ENCODE data around the gene CLK3.

- TF ChIP-seq, protein P1, sequence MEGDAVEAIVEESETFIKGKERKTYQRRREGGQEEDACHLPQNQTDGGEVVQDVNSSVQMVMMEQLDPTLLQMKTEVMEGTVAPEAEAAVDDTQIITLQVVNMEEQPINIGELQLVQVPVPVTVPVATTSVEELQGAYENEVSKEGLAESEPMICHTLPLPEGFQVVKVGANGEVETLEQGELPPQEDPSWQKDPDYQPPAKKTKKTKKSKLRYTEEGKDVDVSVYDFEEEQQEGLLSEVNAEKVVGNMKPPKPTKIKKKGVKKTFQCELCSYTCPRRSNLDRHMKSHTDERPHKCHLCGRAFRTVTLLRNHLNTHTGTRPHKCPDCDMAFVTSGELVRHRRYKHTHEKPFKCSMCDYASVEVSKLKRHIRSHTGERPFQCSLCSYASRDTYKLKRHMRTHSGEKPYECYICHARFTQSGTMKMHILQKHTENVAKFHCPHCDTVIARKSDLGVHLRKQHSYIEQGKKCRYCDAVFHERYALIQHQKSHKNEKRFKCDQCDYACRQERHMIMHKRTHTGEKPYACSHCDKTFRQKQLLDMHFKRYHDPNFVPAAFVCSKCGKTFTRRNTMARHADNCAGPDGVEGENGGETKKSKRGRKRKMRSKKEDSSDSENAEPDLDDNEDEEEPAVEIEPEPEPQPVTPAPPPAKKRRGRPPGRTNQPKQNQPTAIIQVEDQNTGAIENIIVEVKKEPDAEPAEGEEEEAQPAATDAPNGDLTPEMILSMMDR (IDR thresholded peaks at IDR 0.05 in 4 of 5, conservative IDR thresholded peaks at IDR 0.05 in 1 of 5), result no peak
- TF ChIP-seq POLR2A (IDR thresholded peaks at IDR 0.05), result no peak
Observed at GRCh38 chr15:74621936-74622335, 6.3 kb downstream of the CLK3 start.

All from gastrocnemius medialis (tissue), 4 donors.